GM13976 (cell line): ENCODE results near the gene ANKS1A.
"Not testable (repeated sequence)": the region's sequence is repeated elsewhere in the genome, so short reads cannot be mapped to it uniquely, and the experiment has no call there.

Source experiments
- DNase-seq: peaks from one replicate; pipeline ENCODE4 v3.0.0; 2012; ENCODE audit warnings: low spot score
- in situ Hi-C: fragments of 300-500 bp; cut with MboI; formaldehyde crosslinking; loops from one replicate; pipeline ENCODE4 v1.12.0; 2022; ENCODE audit warnings: low sequenced_read_pairs, mixed read lengths, inconsistent platforms; ENCODE audit not compliant: unreplicated experiment
- TF ChIP-seq, protein P1 (sequence below): IDR thresholded peaks from 2 replicates; pipeline ENCODE4 v1.5.1; 2012; ENCODE audit warnings: borderline replicate concordance, mild to moderate bottlenecking; ENCODE audit not compliant: insufficient read depth; ENCODE audit errors: extremely low read depth, missing control alignments, control extremely low read depth

ANKS1A gene

GRCh38 chr6:35105078-35105477, 216.0 kb downstream of the ANKS1A start:
- in situ Hi-C loops, result no loop called here
- TF ChIP-seq, protein P1, sequence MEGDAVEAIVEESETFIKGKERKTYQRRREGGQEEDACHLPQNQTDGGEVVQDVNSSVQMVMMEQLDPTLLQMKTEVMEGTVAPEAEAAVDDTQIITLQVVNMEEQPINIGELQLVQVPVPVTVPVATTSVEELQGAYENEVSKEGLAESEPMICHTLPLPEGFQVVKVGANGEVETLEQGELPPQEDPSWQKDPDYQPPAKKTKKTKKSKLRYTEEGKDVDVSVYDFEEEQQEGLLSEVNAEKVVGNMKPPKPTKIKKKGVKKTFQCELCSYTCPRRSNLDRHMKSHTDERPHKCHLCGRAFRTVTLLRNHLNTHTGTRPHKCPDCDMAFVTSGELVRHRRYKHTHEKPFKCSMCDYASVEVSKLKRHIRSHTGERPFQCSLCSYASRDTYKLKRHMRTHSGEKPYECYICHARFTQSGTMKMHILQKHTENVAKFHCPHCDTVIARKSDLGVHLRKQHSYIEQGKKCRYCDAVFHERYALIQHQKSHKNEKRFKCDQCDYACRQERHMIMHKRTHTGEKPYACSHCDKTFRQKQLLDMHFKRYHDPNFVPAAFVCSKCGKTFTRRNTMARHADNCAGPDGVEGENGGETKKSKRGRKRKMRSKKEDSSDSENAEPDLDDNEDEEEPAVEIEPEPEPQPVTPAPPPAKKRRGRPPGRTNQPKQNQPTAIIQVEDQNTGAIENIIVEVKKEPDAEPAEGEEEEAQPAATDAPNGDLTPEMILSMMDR, result no peak

GRCh38 chr6:35106061-35106460, 217.0 kb downstream of the ANKS1A start:
- in situ Hi-C loops, DNase-seq: not testable (repeated sequence)

More at GRCh38 chr6:35105078-35105477, 216.0 kb downstream of the ANKS1A start:
- DNase-seq, result no peak

GRCh38 chr6:35107208-35107607, 218.2 kb downstream of the ANKS1A start:
- in situ Hi-C loops, DNase-seq: not testable (repeated sequence)

- in situ Hi-C loops, DNase-seq: not testable (repeated sequence)
These were observed 218.7 kb downstream of the ANKS1A start for GRCh38 chr6:35107761-35108160.

- DNase-seq, result no peak
- TF ChIP-seq, protein P1, result no peak
- in situ Hi-C loops, result no loop called here
These were observed 219.3 kb downstream of the ANKS1A start for GRCh38 chr6:35108309-35108885.

GRCh38 chr6:35120746-35121145, 231.7 kb downstream of the ANKS1A start:
- in situ Hi-C loops, result no loop called here
- TF ChIP-seq, protein P1, result no peak
- no peak for DNase-seq

DNA sequence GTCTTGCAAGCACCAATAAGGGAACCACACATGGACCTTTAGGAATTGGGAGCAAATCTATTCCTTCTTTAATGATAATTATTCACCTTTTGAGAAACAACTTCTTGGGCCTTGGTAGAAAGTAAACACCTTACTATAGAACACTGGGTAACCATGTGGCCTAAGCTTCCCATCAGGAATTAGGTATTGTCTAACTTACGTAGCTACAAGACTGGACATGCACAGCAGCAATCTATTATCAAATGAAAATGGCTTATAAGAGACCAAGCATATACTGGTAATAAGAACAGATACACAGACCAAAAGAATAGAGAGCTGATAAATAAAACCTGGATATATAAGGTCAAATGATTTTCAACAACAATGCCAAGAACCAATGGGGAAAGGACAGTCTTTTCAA, 235.3 kb downstream of the ANKS1A start:
- no peak for DNase-seq
- TF ChIP-seq, protein P1, result no peak
- in situ Hi-C loops, result no loop called here

DNA sequence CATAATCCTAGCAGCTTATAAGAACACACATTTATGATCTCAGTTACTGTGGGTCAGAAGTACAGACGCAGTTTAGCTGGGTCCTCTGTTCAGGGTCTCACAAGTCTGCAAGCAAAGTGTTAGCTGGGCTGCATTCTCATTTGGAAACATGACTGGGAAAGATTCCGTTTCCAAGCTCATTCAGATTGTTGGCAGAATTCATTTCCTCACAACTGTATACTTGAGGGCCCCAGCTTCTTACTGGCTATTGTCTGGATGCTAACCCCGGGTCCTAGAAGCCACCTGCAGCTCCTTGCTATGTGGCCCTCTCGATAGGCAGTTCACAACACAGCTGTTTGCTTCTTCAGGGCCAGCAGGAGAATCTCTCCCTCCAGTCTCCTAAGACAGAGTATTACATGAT, 239.0 kb downstream of the ANKS1A start:
- in situ Hi-C loops, result no loop called here
- no peak for DNase-seq
- TF ChIP-seq, protein P1, result no peak
